ENCODE measurements around the gene CARNS1.
A peak's percentile ranks its signal among the peaks of the same experiment; 100 is the strongest.

CARNS1 gene, protein sequence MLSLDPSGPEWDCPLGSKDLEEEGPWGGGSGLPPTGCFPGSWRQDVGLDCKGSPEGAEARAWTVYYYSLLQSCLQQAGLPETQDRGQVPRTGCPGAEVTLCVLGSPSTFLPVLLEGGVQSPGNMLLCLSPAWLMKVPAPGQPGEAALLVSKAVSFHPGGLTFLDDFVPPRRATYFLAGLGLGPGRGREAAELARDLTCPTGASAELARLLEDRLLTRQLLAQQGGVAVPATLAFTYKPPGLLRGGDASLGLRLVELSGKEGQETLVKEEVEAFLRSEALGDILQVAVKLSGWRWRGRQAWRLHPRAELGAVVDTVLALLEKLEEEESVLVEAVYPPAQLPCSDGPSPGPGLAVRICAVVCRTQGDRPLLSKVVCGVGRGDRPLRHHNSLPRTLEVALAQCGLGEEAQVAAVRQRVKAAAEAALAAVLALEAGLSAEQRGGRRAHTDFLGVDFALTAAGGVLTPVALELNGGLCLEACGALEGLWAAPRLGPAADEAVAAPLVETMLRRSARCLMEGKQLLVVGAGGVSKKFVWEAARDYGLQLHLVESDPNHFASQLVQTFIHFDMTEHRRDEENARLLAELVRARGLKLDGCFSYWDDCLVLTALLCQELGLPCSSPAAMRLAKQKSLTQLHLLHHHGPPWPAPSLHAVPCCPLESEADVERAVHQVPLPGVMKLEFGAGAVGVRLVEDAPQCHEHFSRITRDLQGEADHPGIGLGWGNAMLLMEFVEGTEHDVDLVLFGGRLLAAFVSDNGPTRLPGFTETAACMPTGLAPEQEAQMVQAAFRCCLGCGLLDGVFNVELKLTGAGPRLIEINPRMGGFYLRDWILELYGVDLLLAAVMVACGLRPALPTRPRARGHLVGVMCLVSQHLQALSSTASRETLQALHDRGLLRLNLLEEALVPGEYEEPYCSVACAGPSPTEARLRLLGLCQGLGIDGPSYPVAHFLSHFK

DNA sequence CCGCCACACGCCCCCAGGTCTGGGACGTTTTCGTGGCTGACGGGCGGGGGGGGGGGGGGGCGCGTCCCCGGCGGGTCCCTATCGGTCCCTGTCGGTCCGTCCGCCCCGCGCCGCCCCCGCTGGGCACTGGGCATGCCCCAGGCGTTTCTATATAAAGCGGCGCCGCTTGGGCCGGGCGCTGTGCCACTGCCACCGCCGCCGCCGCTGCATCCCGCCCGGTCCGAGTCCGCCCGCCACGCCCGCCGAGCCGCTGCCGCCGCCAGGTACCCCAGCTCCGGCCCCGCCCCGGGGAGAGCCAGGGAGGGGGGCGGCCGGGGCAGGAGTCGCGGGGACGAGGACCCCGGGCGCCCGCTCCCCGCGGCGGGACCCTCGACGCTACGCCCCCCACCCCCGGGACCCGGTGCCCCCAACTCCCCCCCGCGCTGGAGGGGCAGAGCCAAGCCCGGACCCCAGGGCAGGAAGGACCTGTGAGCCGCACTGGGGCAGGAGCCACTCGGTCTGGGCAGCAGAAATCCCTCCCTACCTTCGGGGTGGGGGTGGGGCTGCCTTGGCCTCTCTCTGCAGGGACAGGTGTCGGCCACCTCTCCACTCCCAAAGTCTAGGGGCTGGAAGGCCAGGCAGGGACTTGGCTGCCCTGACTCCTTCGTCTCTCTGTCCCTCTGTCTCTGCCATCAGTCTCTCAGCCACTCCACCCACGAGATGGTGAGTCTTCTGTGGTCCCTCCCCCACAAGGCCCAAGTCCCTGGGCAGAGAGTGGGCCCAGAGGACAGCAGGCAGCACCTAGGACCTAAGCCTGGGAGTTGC lies at the start of gene CARNS1:
Gene CARNS1 (plus strand): TSS at position 178 of the 804 bp plus-strand sequence. CDS start 522 bp downstream, at position 700.
- no peak for DNase-seq

DNA sequence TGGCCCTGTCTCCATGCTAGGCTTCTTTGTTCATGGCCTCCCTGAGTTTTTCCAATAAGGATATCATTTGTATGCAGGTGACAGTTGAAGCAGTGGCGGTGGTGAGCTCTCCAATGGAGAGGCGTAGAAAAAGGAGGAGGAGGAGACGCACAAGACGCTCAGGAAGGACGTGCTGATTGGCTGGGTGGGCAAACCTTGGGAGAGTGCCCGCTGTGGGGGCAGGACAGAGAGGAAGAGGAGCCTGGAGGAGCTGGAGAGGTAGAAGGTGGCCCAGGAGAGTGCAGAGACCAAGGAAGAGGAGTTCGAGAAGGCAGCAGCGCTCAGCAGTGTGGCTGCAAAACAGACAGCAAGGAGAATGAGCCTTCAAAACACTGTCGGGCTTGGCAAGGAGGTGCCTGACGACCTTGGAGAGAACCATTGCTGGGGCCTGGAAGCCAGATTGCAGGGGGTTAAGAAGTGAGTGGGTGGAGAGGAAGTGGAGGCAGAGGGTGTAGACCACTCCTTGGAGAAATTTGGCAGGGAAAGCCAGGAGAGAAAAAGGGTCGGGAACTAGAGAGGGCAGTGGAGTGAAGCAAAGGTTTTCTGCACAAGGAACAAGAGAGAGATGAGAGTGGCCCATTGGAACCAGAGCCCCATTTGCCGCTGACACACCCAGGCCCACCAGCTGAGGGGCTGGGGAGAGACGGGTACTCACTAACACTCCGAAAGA lies 49.6 kb upstream of the CARNS1 start:
- no peak for DNase-seq

- no peak for DNase-seq
Measured at GRCh38 chr11:67366546-67366945, 48.9 kb upstream of the CARNS1 start.

- no peak for DNase-seq
Measured at GRCh38 chr11:67366961-67367760, 48.3 kb upstream of the CARNS1 start.

GRCh38 chr11:67367761-67368227 lies 47.7 kb upstream of the CARNS1 start:
- no peak for DNase-seq

DNA sequence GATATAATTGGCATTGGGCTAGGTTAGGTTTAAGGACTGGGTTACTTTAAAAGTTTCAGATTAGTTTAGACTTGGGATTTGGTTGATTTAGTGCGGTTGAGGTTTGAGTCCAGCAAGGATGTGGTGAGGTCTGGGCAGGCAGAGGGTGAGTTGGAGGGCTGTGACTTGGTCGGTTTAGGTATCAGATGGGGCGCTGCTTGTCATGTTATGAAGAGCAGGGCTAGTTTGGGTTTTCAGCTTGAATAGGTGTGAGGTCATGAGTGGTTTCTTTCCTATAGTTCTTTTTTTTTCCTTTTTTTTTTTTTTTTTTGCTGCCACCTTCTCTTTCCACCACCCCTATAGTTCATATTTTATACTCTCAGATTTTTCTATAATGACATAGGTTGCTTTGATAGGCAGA lies 46.9 kb upstream of the CARNS1 start:
- DNase-seq = no peak

DNA sequence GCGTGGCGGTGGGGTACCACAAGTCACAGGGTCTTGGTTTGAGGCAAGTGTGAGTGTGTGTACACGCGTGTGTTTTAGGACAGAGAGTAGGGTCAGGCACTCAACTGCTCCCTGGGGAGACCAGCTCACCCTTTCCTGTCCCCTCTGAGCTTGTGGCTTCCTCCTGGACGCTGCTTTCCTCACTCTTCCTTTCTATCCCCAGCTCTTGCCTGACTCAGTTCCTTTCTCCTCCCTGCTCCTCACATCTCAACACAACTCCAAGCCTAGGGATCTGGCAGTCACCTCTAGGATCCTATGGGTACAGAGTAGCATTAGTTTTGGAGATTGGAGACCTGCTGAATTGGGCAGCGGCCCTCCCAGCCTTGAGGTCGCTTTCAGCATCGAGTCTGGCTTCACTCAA lies 46.2 kb upstream of the CARNS1 start:
- no peak for DNase-seq

DNA sequence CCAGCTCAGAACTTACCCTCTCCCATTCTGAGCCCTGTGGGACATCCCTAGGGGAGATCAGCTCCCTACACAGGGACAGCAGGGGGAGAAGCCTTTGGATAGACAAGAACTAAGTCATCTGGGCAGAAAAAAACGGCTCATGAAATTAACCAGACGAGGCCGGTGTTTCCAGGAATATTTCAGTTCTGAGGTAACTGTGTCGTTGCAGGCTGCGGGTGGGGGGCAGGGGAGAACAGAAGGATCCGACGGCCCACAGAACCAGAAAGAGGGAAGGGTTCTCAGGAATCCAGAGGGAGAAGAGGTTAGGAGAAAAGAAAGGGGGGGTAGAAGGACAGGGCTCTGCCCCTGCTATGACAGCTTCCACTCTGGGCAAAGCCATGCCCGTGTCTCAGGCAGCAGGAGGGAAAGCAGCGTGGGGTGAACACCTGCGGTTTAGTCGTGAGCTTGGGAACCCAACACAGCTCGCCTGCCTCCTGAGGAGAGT lies 45.6 kb upstream of the CARNS1 start:
- peak; percentile 70 for DNase-seq

DNA sequence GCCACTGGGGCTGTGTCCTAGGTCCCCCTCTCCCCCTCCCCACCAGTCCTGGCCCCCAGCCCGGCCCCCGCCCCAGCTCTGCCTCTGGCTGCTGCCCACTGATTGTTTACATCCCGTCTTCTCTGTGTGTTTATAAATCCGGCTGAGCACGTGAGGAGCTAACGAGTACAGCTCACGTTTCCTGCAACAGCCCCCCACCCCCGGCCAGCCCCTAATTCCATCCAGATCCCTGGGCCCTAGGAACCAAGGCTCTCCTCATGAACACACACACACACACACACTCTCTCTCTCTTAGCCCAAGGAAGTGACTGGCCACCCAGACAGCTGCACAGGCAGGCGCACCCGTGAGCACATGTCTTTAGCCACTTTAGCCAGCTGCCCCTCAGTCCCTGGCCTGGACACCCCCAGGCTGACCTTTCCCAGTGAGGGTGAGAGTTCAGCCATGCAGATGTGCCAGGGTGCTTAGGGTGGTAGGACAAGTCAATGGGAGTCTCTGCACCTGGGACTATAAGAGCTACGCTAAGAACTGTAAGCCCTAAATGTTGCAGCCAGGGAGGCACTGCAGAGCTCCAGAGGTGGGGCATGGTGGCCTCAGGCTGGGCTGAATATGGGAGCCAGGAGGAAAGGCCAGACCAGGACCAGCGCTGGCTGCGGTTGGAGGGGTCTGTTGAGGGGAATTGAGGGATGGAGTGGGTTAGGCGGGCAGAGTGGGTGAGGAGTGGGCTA lies 45.0 kb upstream of the CARNS1 start:
- peak; percentile 70 for DNase-seq

DNA sequence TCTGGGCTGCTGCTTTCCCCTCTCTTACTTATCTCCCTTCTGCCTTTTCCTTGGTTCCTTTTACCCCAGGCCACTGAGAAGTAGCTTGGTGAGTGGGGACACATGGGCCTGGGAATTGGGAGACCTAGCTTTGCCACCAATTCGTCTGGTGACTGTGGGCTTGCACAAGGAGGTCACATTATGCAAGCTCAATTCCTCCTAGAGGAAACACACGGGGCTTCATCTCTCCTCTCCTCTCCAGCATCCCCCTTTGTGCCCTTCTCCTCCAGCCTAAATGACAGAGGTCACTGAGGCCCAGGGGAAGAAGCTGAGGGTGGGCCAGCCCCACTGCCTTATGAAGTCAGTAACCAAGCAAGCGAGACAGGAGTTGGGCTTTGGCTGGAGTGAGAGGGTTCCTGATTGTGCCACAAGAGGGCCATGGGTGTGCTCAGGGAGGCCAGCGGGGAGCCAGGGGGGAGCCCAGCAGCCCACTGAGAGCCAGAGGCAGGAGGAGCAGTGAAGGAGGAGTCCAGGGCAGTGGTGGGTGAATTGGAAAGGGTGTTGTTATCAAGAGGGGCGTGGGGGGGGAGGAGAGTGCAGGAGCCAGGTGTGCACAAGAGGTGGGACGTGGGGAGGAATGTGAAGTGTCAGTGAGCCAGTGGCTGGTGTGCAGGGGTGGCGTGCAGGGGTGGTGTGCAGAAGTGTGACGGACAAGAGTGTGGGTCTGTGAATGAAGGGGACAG lies 44.1 kb upstream of the CARNS1 start:
- DNase-seq = no peak

DNA sequence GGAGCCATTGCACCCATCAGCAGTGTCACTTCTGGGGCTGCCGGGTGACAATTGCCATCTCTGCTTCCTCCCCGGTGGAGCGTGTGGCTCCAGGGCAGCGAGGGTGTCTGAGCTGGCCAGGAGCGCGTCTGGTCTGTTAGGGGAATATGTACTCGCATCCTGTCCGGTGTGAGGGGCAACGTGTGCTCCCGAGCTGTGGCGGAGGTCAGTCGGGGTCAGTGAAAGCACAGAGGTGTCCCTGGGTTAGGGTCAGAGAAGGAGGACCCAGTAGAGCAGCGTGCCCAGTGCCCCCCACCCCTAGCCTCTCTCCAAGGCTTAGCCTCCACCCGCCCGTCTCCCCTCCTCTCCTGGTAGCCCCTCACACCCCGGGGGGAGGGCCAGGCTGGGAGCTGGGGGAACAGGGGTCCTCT lies 43.6 kb upstream of the CARNS1 start:
- DNase-seq = no peak

- no peak for DNase-seq
Measured at GRCh38 chr11:67372321-67372992, 43.0 kb upstream of the CARNS1 start.

DNA sequence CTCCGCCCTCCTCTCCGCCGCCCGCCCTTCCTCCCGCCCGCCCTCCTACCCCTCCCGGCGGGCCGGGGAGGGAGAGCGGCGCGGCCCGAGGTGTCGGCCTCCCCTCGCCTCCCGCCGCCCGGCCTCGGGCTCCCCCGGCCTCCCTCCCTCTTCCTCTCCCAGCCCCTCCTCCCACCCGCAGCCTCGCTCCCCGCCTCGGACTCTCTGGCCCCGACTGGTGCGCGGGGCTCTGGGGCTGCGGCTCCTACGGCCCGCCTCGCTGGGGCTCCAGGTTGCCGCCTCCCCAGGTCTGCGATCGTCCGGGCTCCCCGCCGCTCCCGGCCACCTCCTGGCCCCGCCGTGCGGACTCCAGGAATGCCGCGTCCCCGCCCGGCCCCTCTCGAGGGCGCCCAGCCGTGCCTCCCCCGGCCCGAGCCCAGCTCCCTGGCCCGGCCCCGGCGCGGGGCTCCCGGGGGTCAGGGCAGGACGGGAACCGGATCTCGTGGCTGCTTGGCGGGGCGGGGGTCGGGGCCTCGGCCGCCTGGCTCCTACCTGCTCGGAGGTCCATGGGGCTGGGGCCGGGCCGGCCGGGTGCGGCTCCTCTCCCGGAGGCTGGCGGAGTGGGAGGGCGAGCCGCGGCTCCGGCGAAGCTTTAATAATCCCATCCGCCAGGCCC lies 42.4 kb upstream of the CARNS1 start, which contains the start of gene CLCF1:
Gene CLCF1 (minus strand): TSS at position 606 of the 655 bp plus-strand sequence. CDS start 59 bp downstream, at position 547.
- DNase-seq = no peak

DNA sequence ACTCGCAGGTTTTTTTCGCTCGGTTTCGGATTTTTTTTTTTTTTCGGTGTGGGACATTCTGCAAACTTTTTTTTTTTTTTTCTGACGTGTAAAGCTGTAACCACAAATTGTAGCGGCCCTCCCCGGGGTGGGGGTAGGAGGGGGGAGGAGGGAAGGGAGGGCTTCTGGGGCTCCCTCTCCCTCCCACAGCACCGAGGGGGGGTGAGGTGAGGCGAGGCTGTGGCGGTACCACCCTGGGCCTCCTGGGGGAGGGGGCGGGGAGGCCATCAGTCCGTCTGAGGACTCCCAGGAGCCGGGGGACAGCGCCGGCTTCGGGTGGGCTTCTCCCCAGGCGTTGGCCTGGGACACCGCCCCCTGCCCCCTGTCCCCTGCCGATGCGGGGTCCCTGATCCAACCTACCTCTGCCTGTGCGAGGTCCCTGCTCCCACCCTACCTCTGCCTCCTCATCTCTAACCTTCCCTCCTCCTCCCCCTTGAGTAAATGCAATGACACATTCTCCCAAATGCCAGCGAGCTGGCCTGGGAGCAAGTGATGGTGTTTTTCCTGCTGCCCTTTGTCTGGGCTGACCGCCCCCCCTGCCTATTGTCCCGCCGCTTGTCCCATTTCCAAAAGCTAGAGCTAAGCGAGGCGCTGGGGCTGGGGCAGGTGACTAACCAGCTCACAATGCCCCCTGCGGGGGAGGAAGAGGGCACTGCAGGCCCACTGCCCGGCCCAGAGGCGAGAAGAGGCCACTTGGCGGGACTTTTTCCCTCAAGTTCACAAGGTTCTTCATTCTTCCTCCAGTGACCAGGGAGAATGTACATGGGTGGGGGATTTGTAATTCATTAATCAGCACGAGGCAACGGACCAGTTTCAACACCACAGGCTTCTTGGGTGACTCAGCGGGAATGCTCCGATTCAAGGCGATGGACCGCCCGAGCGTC lies 41.6 kb upstream of the CARNS1 start:
- no peak for DNase-seq

- no peak for DNase-seq
Measured at GRCh38 chr11:67374571-67375281, 40.8 kb upstream of the CARNS1 start.

- no peak for DNase-seq
Measured at GRCh38 chr11:67375320-67376055, 40.0 kb upstream of the CARNS1 start.

All from COR-L47 (cell line).